Measurements from ENCODE around the gene MAG.
A peak's percentile ranks its signal among the peaks of the same experiment; 100 is the strongest.

GRCh38 chr19:35315883-35316282 is 23.9 kb downstream of the MAG start:
- TF ChIP-seq CTCF (conservative IDR thresholded peaks at IDR 0.05; ENCODE audit: low read length) (peak; percentile 43), EZH2phosphoT487 (IDR thresholded peaks at IDR 0.05; ENCODE audit: borderline replicate concordance) (no peak)
